Measurements from ENCODE around the gene CERS6. TPM values are rescaled to one million over a fixed set of nuclear protein-coding genes. Genes with fewer than 3 reads are reported as not detected.
"Not testable (repeated sequence)": the region's sequence is repeated elsewhere in the genome, so short reads cannot be mapped to it uniquely, and the experiment has no call there.

The CERS6 gene
- total and polyA plus RNA-seq, 2 of the 8 experiments (the other 6 are each of a cell fraction or from before 2014, with no cell fraction given), result 6.8 to 28.2 TPM

- H2AFZ ChIP-seq (ENCODE audit: low read length); H3K4me1 ChIP-seq (replicated peaks in 1 of 4; ENCODE audit: control insufficient read depth in 3 of 4, insufficient read depth in 4 of 4, low read length in 3 of 4); H3K14ac ChIP-seq (ENCODE audit: insufficient read length); H3K23me2 ChIP-seq (ENCODE audit: low read depth, low read length); H3K9me3 ChIP-seq (ENCODE audit: insufficient read depth in 2 of 2, low read depth in 1 of 2, low read length in 1 of 2); H4K20me1 ChIP-seq (replicated peaks in 1 of 2; ENCODE audit: control insufficient read depth in 1 of 2, insufficient read depth in 2 of 2, low read length in 2 of 2); H2AK5ac ChIP-seq (ENCODE audit: low read depth, low read length); H2BK12ac ChIP-seq (ENCODE audit: low read depth, low read length); H4K5ac ChIP-seq (ENCODE audit: insufficient read length, low read depth, low read length); H3K4me3 ChIP-seq (ENCODE audit: extremely low read depth in 1 of 4, insufficient read depth in 2 of 4, low read depth in 3 of 4, low read length in 4 of 4); FAIRE-seq; H4K8ac ChIP-seq (ENCODE audit: extremely low read depth, insufficient read depth, low read length); H3K4me2 ChIP-seq (ENCODE audit: insufficient read depth in 1 of 2, low read depth in 2 of 2, low read length in 2 of 2); H2BK20ac ChIP-seq (ENCODE audit: low read length); DNase-seq (ENCODE audit: low read depth in 1 of 2, low spot score in 2 of 2); H3K18ac ChIP-seq (ENCODE audit: extremely low read depth, low read length); H2BK15ac ChIP-seq (ENCODE audit: low read length); H3K27ac ChIP-seq (ENCODE audit: low read depth, low read length); H3K79me2 ChIP-seq (ENCODE audit: control insufficient read depth in 1 of 2, insufficient read depth in 2 of 2, low read length in 2 of 2); H3K36me3 ChIP-seq (ENCODE audit: control insufficient read depth in 2 of 4, insufficient read depth in 4 of 4, low read length in 3 of 4); H2BK120ac ChIP-seq (replicated peaks; ENCODE audit: low read depth, low read length); H3K23ac ChIP-seq (ENCODE audit: insufficient read length); CTCF ChIA-PET (ENCODE audit: partially characterized antibody); H2BK5ac ChIP-seq (ENCODE audit: low read depth, low read length); H3K27me3 ChIP-seq (replicated peaks in 1 of 4; ENCODE audit: control insufficient read depth in 3 of 4, extremely low read depth in 1 of 4, insufficient read depth in 3 of 4, low read length in 3 of 4); POLR2A ChIA-PET (ENCODE audit: partially characterized antibody); H3K79me1 ChIP-seq (ENCODE audit: low read depth, low read length); H3K9ac ChIP-seq (replicated peaks in 1 of 4; ENCODE audit: extremely low read depth in 1 of 4, low read depth in 3 of 4, low read length in 3 of 4); H3K56ac ChIP-seq (replicated peaks; ENCODE audit: insufficient read length, low read depth, low read length); H3K4ac ChIP-seq (replicated peaks; ENCODE audit: insufficient read length, low read depth, low read length); H4K91ac ChIP-seq (replicated peaks; ENCODE audit: insufficient read length, low read length): not testable (repeated sequence)
- WGBS, 2 experiments (ENCODE audit: extremely low coverage in 1 of 2, insufficient coverage in 1 of 2, insufficient read length in 1 of 2, insufficient replicate concordance in 2 of 2, low coverage in 1 of 2, low lambda C conversion rate in 2 of 2, missing lambda C conversion rate in 1 of 2), result 100% methylated on average over 2 of the region's 2 CpGs; no CpG with 5 or more reads in 1 of the 2 experiments
Measured at GRCh38 chr2:168791140-168791539, 335.1 kb downstream of the CERS6 start.
